CD4-positive, alpha-beta T cell treated with Interleukin-17A for 4 hours (primary cell): ENCODE results near the gene AP2A2.

Experiments
- DNase-seq: peaks from one replicate; pipeline ENCODE4 v3.0.0-alpha.2; 2020; ENCODE audit warnings: mixed read lengths

AP2A2 gene

DNA sequence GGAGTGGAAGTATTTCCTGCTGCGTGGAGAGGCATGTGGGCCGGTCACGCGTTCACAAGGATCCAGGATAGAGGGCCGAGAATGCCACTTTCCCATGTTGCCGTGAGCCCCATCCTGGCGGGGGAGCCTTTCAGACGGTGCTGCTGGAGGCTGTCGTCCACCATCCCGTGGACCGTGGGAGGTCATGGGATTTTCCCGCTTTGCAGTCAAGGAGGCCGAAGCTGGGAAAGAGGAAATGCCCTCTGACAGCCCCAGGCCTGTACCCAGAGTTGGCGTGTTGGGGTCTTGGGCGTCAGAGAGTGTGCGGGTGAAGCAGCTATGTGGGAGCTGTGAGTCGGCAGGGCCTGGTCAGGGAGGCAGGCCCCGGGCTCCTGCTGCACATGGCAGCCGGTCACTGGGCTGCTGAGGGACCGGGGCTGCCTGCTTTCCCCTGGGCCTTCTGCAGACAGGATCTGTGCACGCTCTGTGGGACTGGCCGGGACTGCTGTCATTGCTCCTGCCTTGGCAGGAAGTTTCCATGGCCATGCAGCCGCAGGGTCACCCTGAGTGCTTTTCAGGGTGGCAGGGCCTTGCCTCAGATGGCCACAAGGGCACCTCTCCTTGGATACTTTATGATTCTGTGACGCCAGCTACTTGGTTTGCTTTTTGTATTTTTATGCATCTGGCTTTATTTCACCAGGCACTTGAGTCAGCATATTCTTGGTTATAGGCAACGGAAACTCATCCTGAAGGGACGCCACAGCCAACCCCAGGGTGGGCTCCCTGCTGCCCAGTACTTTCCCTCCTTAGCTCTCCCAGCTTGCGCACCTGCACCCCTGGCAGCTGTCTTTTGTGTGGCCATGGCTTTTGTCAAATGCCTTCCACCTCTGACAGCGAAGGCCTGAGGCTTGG is 52.4 kb downstream of the AP2A2 start:
- no peak for DNase-seq

DNA sequence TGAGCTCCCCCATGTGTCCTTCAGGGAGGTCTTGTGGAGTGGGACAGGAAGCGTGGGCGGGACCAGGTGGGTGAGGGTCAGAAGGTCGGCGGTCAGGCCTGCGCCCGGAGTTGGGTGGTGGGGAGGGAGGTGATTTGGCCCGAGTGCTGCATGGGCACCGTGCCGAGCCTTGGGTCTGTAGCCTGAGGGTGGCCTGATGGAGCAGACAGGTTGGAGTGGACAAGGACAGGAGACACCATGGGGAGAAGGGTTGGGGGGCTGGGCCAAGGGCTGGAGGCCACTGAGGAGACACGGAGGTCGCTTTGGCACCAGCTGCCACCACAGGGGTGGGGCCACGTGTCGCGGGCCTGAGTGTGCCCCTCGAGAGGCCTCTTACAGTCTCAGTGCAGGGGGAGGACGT is 53.1 kb downstream of the AP2A2 start:
- DNase-seq: no peak

DNA sequence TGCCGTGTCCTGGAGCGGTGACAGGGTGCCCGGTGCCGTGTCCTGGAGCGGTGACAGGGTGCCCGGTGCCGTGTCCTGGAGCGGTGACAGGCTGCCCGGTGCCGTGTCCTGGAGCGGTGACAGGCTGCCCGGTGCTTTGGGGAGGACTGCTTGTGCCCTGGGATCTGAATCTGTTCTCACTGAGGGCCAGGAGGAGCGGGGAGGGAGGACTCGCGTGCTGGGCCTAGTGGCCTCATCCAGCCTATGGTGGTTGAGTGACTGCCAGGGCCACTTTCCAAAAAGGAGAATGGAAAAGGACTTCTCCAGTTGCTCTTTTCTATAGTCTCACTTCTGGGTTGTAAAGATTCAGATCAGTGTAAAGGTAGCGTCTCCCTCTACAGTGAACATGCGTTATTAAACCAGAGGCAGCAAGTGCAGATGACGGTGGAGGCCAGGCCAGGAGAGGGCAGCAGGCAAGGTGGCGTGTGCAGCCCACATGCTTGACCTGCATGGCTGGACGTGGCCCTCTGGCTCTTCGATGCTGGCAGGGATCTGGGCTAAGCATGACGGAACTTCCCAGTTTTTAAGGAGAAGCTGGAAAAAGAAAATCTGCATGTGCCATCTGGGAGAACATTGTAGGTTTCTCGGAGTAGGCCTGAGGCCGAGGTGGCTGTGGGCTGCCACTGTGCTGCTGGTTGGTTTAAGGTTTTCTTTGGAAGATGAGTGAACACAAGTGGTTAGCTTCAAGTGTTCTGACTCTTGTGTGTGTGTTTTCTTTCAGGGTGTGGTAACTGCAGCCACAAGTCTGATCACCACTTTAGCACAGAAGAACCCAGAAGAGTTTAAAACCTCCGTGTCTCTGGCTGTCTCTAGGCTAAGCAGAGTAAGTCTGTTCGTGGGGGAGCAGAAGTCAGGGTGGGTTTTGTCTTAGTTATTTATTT is 55.0 kb downstream of the AP2A2 start:
- no peak for DNase-seq

DNA sequence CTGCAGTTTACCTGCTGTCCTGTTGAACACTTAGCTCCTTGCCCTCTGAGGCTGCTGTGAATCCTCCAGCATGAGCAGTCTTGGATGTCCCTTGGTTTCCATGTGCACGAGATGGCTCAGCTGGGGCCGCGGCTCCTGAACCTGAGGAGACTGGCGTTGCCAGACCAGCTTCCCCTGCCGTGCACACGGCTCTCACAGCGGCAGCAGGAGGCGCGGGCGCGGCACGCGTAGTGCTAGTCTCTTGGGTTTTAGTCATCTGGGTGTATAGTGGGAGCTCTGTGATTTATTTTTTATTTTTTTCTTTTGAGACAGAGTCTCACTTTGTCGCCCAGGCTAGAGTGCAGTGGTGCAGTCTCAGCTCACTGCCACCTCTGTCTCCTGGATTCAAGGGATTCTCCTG is 56.1 kb downstream of the AP2A2 start:
- no peak for DNase-seq

DNA sequence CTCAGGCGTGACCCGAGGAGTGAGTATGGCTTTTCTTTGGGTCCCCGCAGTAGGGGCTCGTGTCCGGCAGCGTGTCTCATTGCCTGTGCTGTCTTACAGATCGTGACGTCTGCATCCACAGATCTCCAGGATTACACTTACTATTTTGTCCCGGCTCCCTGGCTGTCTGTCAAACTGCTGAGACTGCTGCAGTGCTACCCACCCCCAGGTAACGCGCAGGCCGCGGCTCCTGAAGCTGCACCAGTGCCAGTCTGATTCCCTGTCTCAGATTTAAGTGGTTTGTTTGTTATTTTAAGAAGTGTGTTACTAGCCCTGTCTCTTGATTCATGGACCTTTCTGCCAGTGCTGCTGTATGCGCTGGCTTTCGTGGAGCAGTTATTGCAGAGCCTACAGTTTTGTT is 58.9 kb downstream of the AP2A2 start:
- DNase-seq: no peak

DNA sequence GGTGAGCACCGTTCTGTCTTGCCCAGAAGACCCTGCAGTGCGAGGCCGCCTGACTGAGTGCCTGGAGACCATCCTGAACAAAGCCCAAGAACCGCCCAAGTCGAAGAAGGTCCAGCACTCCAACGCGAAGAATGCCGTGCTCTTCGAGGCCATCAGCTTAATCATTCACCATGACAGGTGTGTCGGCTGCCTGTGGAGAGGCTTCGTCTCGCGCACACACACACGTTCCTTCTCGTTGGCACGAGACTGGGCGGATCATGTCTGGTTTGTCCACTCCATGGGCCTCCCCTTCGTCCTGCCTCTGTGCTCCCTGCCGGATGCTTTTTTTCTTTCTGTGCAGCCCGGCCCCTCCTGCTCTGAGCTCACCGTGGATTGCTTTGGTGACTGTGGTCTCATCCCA is 59.7 kb downstream of the AP2A2 start:
- no peak for DNase-seq

DNA sequence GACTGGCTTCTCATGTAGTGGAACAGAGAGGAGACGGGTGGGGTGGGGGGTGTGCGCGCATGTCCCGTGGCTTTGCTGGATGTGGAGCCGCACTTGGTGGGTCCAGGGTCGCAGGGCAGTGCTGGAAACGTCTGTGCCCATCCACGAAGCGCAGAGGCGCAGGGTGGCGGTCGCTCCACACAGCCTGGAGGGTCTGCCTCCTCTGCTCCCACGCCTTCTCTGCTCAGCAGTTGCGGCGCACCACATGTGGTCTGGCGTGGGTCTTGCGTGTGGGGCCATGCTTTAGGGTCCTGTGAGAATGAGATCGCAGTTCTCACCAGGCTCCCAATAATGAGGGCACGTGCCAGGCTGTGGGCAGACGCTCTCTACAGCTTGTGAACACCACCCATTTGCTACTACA is 60.2 kb downstream of the AP2A2 start:
- DNase-seq: no peak

DNA sequence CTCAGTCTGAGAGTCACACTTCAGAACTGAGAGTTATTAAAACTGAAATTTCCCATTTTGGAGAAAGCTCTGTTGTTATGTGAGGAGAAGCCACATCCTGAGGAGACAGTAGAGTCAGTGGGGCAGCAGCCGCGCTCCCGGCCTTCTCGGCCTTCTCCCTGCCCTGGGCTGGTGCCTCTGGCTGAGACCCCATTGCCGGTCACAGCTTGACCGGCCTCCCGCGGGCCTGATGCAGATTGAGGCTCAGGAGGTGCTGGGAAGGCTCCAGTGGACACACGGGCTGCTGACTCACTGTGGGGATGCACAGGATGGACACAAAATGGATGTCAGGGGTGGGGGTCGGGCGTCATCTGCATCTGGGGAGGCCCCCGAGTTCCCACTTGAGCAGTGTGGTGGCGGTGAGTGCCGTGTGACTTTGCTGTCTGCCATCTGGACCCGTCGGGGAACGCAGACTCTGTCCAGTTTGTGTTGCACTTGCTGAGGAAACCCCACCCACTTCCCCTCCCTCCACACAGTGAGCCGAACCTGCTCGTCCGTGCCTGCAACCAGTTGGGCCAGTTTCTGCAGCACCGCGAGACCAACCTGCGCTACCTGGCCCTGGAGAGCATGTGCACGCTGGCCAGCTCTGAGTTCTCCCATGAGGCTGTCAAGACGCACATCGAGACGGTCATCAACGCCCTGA is 60.7 kb downstream of the AP2A2 start:
- DNase-seq: no peak

DNA sequence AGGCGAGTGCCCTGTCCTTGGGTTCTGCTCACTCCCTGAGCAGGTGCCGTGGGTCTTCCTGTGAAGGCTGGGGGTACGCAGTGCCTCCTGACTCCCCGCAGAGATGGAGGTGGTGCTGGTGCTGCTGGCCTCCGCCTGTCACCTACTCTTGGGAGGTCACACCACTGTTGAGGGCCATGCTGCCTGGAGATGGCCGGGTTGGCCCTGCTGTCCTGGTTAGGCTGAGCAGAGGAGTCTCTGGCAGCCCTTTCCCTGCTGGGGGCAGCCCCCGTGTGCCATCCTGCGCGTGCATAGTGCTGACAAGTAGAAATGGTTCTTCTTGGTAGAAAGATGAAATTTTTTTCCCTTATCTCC is 61.3 kb downstream of the AP2A2 start:
- no peak for DNase-seq

DNA sequence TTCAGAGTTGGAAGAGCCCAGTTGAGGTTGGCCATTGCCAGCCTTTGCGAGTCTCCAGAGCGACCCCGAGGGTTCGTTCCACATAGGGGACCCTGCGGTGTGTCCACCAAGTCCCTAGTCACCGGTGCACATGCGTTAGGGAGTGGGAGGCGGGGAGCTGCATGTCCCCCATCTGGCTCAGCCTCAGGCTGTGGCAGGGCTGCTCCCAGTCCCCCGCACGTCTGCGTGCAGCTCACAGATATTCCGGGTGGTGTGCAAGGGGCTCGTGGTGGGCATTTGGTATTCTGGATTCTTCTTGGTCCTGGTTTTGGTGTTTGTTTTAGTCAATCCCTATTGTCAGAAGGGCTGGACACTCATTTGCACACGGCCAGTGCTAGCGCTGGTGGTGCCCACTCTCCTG is 62.0 kb downstream of the AP2A2 start:
- DNase-seq: no peak

DNA sequence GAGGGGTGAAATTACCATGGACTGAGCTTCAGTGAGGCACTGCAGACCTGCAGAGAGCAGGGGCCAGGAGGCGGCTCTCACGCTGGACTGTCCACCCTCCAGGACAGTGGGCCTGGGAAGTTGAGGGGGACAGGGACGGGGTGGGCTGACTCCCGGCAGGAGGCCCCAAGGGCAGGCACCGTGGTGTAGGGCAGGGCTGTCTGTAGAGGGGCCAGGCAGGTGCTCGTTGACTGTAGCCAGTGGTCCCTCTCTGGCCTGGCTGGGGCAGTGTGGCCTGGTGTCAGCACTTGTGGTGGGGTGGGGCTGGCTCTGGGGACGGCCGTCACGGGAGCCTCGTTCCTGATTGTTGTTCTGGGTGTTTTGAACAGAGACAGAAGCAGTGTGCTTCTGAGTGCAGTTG is 64.4 kb downstream of the AP2A2 start:
- DNase-seq: no peak

DNA sequence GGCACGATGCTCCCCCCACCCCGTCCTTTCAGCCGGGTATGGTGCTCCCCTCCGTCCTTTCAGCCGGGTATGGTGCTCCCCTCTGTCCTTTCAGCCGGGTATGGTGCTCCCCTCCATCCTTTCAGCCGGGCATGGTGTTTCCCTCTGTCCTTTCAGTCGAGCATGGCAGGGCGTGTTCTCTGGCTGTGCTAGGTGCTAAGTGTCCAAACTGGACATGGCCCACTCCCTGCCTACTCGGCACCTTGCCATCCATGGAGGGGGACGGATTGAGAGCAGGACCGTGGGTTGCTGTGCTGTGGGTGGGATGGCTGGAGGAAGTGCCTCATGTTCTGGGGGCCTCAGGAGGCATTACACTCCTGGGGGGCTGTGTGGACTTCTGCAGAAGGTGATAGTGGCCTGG is 65.4 kb downstream of the AP2A2 start:
- no peak for DNase-seq

DNA sequence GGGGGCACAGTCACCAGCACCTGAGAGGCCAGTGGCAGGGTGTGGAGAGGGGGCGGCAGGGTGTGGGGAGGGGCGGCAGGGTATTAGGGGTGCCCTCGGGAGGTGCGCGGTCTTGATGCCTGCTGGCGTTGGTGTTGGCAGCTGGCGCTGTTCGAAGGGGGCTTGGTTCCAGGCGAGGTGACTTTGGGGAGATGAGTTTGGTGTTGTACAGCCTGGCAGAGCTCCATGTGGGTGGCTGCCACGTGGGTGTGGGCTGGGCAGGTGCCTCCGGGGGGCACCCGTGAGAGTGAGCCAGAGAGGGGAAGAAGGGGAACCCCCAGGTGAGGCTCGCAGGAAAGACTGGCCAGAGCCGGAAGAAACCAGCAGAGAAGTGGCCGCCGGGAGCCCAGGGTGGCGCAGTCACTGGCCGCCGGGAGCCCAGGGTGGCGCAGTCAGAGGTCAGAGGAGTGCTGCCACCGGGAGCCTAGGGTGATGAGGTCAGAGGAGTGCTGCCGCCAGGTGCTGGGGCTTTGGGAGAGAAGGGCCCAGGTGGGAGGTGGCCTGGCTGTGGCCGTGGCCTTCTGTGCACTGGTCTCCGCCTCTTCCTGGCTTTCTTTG is 66.1 kb downstream of the AP2A2 start:
- no peak for DNase-seq

DNA sequence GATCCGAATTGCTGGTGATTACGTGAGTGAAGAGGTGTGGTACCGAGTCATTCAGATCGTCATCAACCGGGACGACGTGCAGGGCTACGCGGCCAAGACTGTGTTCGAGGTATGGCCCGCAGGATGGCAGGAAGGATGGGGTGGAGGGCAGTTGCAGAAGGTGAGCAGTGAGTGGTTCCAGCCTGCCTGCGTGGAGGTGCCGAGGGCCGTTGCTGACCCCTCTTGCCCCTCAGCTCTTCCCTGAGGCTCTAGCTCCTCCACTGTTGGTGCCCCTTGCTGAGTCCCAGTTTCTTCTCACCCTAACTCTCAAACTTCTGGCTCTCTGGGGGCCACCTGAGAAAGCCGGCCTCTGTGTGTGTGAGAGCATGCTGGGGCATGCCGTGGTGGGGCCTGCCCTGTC is 66.9 kb downstream of the AP2A2 start:
- DNase-seq: no peak

DNA sequence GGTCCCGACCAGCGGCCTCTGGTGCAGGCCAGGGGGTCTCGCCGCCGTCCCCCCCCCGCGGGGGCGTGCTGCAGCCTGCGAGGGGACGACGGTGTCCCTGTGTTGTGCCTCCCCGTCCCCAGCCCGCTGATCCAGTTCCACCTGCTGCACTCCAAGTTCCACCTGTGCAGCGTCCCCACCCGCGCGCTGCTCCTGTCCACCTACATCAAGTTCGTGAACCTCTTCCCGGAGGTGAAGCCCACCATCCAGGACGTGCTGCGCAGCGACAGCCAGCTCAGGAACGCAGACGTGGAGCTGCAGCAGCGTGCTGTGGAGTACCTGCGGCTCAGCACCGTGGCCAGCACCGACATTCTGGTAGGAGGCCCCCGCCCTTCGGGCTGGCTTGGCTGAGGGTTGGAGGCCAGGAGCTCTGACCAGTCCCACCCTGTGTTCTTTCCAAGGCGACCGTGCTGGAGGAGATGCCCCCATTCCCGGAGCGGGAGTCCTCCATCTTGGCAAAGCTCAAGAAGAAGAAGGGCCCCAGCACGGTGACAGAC is 68.0 kb downstream of the AP2A2 start:
- no peak for DNase-seq

DNA sequence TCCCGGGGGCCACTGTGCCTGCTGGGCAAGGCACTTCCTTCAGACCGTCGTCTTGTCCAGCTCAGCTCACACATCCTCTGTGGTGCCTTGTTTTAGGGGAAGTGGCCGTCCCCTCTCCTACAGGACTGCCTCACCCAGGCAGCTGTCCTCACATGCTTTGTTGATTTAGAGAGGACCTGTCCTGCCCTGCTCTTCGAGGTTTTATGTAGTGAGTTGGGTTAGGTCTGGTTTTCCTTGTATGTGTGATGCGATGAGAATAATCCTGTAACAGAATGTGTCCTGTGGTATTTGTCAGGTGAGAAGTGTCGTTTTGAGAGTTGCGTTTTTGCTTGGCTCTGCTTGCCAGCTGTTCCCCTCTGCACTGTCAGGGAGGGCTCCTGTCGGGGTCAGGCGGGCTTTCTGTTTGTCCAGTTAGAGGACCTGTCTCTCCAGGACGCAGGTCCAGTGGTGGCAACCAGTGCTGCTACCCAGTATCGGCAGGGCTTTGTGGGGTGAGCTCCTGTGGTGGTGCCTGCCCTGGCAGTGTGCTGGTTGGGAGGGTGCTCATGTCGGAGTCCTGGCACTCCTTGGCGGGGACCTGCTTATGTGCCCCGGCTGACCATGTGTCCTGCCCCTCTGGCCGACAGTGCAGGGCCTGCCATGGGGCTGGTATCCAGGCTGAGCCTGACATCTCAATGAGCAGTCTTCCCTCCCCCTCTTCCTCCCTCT is 69.5 kb downstream of the AP2A2 start:
- DNase-seq: no peak

DNA sequence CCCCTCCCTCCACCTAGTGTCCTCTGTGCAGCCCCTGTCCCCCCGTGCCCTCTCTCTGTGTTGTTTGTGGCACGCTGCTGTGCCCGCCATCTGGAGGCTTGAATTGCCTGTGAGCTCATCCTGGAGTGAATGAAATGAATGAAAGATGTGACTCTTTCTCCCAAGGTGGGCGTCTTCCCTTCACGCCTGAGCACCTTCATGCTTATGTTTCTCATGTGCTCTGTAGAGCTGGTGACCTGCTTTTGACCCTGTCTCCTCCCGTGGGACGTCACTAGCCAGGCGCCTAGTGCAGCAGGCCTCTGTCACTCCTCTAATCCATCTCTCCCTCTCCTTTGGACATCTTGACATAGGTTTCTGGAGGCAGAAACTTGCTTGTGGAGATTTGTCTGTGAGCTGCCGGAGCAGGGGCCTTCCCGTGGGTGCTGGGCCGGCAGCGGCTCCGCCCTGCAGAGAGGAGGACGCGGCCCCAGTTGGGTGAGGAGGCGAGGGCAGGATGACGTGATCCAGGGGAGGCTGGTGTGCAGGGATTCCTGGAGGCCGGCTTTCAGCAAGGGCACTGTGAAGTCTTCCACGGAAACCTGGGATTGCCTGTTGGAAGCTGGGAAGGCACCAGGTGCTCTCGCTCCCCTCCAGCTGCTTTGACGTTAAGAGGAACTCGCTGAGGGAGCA is 70.2 kb downstream of the AP2A2 start:
- no peak for DNase-seq

DNA sequence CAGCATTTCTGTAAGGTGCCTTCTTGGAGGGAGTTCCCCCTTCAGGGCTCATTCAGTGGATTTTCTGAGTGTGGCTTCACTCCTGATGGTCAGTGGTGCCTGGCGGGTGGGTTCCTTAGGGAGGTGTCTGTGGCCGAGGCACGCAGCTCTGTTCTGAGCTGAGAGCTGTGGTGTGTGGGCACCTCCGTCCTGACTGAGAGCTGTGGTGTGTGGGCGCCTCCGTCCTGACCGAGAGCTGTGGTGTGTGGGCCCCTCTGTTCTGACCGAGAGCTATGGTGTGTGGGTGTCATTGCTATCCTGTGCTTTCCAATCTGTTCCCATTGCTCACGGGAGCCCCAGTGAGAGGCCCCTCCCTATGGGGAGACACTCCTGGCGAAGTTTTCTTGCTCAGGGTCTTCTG is 71.0 kb downstream of the AP2A2 start:
- DNase-seq: no peak

DNA sequence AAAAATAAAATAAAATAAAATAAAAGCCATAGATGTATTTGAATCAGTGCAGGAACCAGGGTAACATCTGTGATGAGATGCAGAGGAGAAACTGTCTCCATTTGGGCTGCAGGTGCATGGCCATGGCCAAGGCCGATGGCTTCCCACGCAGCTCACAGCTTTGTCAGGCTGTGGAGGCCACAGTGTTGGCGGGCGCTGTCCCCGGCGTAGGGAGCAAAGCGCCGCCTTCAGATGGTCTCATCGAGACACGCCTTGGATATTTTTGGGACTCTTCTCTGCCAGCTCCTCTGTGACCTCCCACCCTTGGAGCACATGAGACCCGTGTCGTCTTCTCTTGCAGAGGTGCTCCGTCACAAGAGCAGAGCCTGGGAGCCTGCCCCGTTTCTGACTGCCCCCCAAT is 72.2 kb downstream of the AP2A2 start:
- DNase-seq: no peak

DNA sequence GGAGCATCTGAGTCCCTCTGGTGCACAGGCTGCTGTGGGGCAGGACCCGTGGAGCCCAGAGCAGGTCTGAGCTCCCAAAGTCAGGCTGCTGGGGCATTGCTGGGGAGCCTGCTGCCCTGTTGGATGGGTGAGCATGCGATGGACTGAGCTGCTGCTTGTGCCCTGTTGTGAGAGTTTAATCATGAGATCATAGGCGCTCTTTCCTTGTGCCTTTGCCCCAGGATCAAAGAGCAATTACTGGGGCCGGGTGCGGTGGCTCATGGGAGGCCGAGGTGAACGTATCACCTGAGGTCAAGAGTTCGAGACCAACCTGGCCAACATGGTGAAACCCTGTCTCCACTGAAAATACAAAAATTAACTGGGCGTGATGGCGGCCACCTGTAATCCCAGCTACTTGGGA is 73.3 kb downstream of the AP2A2 start:
- DNase-seq: no peak
